ENCODE data around the gene TWNK.

DNA sequence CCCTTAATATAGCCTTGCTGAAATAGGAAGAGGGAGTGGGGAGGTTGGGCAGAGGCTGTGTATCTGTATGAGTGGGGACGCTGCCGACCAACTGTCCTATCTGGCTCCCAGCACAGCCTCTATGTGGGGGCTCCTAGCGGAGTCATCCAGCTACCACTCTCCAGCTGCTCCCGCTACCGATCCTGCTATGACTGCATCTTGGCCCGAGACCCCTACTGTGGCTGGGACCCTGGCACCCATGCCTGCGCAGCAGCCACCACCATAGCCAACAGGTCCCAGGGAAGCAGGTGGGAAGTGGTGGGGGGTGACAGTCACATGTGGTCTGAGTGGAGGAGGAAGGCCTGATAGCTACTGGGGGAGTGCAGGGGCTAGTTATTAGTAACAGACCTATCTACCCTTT, 6.6 kb upstream of the TWNK start:
- TF ChIP-seq, protein P1, sequence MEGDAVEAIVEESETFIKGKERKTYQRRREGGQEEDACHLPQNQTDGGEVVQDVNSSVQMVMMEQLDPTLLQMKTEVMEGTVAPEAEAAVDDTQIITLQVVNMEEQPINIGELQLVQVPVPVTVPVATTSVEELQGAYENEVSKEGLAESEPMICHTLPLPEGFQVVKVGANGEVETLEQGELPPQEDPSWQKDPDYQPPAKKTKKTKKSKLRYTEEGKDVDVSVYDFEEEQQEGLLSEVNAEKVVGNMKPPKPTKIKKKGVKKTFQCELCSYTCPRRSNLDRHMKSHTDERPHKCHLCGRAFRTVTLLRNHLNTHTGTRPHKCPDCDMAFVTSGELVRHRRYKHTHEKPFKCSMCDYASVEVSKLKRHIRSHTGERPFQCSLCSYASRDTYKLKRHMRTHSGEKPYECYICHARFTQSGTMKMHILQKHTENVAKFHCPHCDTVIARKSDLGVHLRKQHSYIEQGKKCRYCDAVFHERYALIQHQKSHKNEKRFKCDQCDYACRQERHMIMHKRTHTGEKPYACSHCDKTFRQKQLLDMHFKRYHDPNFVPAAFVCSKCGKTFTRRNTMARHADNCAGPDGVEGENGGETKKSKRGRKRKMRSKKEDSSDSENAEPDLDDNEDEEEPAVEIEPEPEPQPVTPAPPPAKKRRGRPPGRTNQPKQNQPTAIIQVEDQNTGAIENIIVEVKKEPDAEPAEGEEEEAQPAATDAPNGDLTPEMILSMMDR (IDR thresholded peaks at IDR 0.05; ENCODE audit: low read length), result no peak
- TF ChIP-seq EZH2 (optimal IDR thresholded peaks at IDR 0.05; ENCODE audit: low read depth, low read length), result no peak
- no peak for TF ChIP-seq EZH2phosphoT487 (IDR thresholded peaks at IDR 0.05; ENCODE audit: low read length)

All from MM.1S (cell line).